ENCODE data around the gene SEC16A. TPM values are rescaled to one million over a fixed set of nuclear protein-coding genes. Genes with fewer than 3 reads are reported as not detected.

SEC16A gene
- total and polyA plus RNA-seq, 4 donors: 44.2 to 78.8 (median 46.7) TPM

GRCh38 chr9:136451221-136451877 lies 31.5 kb downstream of the SEC16A start:
- Histone ChIP-seq H3K27ac (ENCODE audit: low read depth in 1 of 2, low read length in 1 of 2) (no peak overlapping the region), H3K36me3 (ENCODE audit: control insufficient read depth in 4 of 4, insufficient read depth in 4 of 4, low read length in 4 of 4) (peaks cover 35 to 67% (median 45%) of the 10 kb centered on the region in 4 donors), H3K4me3 (no peak overlapping the region), H3K9me3 (ENCODE audit: control insufficient read depth in 4 of 4, insufficient read depth in 3 of 4, low read length in 3 of 4) (no peaks in the 10 kb centered on the region), H3K9ac (ENCODE audit: insufficient read depth in 1 of 2, low read length in 2 of 2) (no peak overlapping the region), H3K4me1 (ENCODE audit: control insufficient read depth in 5 of 5, insufficient read depth in 5 of 5, low read length in 5 of 5) (no peaks in the 10 kb centered on the region), H3K27me3 (ENCODE audit: control insufficient read depth in 3 of 3, insufficient read depth in 3 of 3, low read length in 2 of 3) (no peaks in the 10 kb centered on the region)
- DNase-seq (no peak), ATAC-seq (ENCODE audit: insufficient read depth, low FRiP score) (no peak)
- WGBS, 2 donors: 92 to 93% methylated on average over 26 of the region's 26 CpGs
- no peak for TF ChIP-seq CTCF (IDR thresholded peaks at IDR 0.05; ENCODE audit: control extremely low read depth, extremely low read depth)

GRCh38 chr9:136448655-136449054 lies 34.2 kb downstream of the SEC16A start:
- DNase-seq: no peak
- no peak overlapping the region for H3K9ac ChIP-seq (ENCODE audit: insufficient read depth in 1 of 2, low read length in 2 of 2)
- H3K27me3 ChIP-seq (ENCODE audit: control insufficient read depth in 3 of 3, insufficient read depth in 3 of 3, low read length in 2 of 3): no peaks in the 10 kb centered on the region
- H3K4me1 ChIP-seq (ENCODE audit: control insufficient read depth in 5 of 5, insufficient read depth in 5 of 5, low read length in 5 of 5): no peaks in the 10 kb centered on the region
- H3K36me3 ChIP-seq (ENCODE audit: control insufficient read depth in 4 of 4, insufficient read depth in 4 of 4, low read length in 4 of 4): peaks cover 31 to 60% (median 45%) of the 10 kb centered on the region in 4 donors
- 94 to 95% methylated on average over 3 of the region's 3 CpGs for WGBS, 2 donors
- H3K4me3 ChIP-seq: no peak overlapping the region
- ATAC-seq (ENCODE audit: insufficient read depth, low FRiP score): no peak
- no peak for TF ChIP-seq CTCF (IDR thresholded peaks at IDR 0.05; ENCODE audit: control extremely low read depth, extremely low read depth)
- H3K27ac ChIP-seq (ENCODE audit: low read depth in 1 of 2, low read length in 1 of 2): no peak overlapping the region
- H3K9me3 ChIP-seq (ENCODE audit: control insufficient read depth in 4 of 4, insufficient read depth in 3 of 4, low read length in 3 of 4): no peaks in the 10 kb centered on the region

GRCh38 chr9:136447173-136447778 lies 35.6 kb downstream of the SEC16A start:
- H3K4me1 ChIP-seq (ENCODE audit: control insufficient read depth in 5 of 5, insufficient read depth in 5 of 5, low read length in 5 of 5): no peaks in the 10 kb centered on the region
- WGBS, 2 donors: 96% methylated on average over 24 to 27 of the region's 27 CpGs
- H3K27ac ChIP-seq (ENCODE audit: low read depth in 1 of 2, low read length in 1 of 2): no peak overlapping the region
- peaks cover 32 to 69% (median 44%) of the 10 kb centered on the region in 4 donors for H3K36me3 ChIP-seq (ENCODE audit: control insufficient read depth in 4 of 4, insufficient read depth in 4 of 4, low read length in 4 of 4)
- no peaks in the 10 kb centered on the region for H3K9me3 ChIP-seq (ENCODE audit: control insufficient read depth in 4 of 4, insufficient read depth in 3 of 4, low read length in 3 of 4)
- H3K9ac ChIP-seq (ENCODE audit: insufficient read depth in 1 of 2, low read length in 2 of 2): no peak overlapping the region
- no peak for TF ChIP-seq CTCF (IDR thresholded peaks at IDR 0.05; ENCODE audit: control extremely low read depth, extremely low read depth)
- ATAC-seq (ENCODE audit: insufficient read depth, low FRiP score) (no peak), DNase-seq (no peak)
- H3K27me3 ChIP-seq (ENCODE audit: control insufficient read depth in 3 of 3, insufficient read depth in 3 of 3, low read length in 2 of 3): no peaks in the 10 kb centered on the region
- no peak overlapping the region for H3K4me3 ChIP-seq

All from lung (tissue), 12 donors.